GF-D8 (cell line): ENCODE results near the gene HOXC9.

Source experiments
- DNase-seq: peaks from one replicate; lab custom pipeline; 2025; lab: John Stamatoyannopoulos, UW

The HOXC9 gene

DNA sequence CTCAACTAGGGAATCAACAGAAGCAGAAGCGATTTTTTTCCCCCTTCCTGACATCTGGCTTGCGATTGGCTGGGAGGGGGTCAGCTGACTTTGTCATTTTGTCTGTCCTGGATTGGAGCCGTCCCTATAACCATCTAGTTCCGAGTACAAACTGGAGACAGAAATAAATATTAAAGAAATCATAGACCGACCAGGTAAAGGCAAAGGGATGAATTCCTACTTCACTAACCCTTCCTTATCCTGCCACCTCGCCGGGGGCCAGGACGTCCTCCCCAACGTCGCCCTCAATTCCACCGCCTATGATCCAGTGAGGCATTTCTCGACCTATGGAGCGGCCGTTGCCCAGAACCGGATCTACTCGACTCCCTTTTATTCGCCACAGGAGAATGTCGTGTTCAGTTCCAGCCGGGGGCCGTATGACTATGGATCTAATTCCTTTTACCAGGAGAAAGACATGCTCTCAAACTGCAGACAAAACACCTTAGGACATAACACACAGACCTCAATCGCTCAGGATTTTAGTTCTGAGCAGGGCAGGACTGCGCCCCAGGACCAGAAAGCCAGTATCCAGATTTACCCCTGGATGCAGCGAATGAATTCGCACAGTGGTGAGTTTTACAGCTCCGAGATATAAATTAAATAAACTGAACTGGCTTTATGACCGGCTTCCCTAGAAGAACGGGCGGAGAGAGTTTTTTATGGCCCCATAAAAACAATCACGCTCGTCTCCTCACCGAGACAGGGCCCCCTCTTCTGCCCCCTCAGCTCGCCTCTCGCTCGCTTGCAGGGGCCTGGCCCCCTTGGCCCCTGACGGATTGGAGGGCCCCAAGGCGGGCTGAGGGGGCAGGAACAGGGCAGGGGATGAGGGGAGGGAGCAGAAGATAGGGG, 28.6 kb downstream of the HOXC9 start, which contains the start of gene HOXC6:
Gene HOXC6, plus strand, starts transcription at position 127 of the 888 bp plus-strand sequence. Its CDS starts 82 bp downstream, at position 209.
- DNase-seq, result no peak

GRCh38 chr12:54029529-54030441, 29.8 kb downstream of the HOXC9 start:
- DNase-seq, result no peak

DNA sequence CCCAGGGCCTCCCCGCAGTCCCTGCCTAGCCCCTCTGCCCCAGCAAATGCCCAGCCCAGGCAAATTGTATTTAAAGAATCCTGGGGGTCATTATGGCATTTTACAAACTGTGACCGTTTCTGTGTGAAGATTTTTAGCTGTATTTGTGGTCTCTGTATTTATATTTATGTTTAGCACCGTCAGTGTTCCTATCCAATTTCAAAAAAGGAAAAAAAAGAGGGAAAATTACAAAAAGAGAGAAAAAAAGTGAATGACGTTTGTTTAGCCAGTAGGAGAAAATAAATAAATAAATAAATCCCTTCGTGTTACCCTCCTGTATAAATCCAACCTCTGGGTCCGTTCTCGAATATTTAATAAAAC, 30.5 kb downstream of the HOXC9 start:
- no peak for DNase-seq

DNA sequence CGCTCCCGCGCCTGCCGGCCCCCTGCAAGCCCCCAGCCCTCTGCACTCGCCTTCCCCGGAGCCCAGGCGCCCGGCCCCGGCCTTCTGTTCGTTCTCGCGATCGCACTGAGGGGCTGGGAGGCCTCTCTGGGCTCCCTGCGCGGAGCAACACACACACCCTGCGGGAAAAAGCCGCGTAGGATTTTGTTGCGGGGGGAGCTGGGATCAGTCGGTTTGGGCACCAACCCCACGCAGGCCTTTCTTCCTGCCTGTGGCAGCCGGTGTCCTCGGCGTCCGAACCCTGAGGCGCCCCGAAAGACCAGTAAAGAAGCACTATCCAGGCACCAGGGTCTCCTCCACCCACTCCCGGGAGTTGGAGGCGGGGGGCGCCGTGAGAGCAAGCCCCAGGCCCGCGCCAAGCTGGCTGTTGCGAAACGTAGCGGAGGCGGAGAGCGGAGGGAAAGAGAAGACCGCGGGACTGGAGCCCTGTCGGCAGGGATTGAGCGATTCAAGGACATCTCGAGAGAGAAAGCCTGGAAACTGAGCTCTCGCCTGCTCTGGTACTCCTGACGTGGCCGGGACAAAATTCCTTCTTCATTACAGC, 31.0 kb downstream of the HOXC9 start:
- no peak for DNase-seq

DNA sequence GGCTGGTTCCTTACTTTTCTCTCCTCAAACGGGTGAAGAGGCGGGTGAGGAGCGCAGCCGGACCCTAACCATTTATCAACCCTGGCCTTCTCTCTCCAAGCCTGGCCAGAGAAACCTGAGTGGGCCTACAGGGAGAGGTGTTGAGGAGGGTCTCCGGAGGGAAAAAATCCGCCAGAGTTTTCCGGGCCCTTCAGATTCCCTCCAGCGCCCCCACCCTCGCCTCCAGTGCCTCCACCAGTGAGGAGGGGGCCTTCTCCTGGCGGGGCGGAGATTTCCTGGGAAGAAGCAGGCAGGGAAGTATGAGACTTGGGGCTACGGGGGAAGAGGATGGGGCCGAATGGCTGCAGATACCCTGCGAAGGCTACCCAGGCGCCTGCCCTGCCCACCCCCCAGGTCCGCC, 31.5 kb downstream of the HOXC9 start:
- DNase-seq, result no peak

DNA sequence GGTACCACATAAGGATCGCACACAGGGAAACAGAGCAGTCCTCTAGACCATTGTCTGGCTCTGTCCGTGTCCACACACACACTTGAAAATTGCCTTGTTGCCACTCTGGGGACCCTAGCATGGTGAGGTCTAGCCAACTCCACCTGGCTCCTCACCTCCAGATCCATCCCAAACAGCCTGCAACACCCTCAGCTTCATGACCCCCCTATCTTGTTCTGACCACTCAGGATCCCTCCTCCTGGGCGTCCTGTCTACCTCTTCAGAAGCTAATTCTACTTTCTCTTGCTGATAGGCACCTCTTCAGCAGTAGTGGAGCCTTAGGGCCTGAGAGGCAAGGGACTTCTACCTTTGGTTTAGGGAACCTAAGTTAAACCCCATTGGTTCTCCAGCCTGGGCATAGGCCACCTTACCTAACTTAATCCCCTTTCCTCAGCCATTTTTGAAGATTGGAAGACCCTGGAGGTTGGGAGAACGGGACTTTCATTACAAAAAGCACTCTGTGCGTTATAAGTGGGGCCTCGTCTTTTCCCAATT, 32.2 kb downstream of the HOXC9 start:
- no peak for DNase-seq

DNA sequence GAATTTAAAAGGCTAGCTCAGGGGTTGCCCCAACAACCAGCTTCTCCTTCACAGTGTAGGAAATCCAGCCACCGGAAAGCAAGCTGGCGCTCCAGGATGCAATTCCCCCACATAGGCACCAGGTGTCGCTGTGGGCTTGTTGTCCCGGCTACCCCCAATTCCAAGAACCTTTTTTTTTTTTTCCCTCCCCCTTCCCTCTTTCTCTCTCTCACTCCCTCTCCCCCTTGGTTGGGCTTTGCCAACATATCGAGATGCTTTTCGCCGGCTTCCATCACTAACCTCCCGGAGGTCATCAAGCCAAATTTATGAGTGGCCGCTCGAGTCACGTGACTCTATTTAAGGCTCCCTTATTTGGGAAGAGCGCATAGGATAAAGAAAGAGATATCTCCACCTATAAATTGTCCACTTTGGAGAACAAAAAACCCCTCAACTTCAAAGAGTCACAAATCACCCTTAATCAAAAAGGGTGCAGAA, 32.7 kb downstream of the HOXC9 start, which contains the start of gene HOXC5:
Gene HOXC5, plus strand, starts transcription at position 424 of the 474 bp plus-strand sequence. CDS start 73 bp downstream, outside the sequence.
- DNase-seq, result no peak

- DNase-seq, result no peak
Observed at GRCh38 chr12:54033106-54033979, 33.4 kb downstream of the HOXC9 start.

GRCh38 chr12:54033980-54034784, 34.2 kb downstream of the HOXC9 start:
- DNase-seq, result no peak

GRCh38 chr12:54034785-54035310, 34.9 kb downstream of the HOXC9 start:
- no peak for DNase-seq

DNA sequence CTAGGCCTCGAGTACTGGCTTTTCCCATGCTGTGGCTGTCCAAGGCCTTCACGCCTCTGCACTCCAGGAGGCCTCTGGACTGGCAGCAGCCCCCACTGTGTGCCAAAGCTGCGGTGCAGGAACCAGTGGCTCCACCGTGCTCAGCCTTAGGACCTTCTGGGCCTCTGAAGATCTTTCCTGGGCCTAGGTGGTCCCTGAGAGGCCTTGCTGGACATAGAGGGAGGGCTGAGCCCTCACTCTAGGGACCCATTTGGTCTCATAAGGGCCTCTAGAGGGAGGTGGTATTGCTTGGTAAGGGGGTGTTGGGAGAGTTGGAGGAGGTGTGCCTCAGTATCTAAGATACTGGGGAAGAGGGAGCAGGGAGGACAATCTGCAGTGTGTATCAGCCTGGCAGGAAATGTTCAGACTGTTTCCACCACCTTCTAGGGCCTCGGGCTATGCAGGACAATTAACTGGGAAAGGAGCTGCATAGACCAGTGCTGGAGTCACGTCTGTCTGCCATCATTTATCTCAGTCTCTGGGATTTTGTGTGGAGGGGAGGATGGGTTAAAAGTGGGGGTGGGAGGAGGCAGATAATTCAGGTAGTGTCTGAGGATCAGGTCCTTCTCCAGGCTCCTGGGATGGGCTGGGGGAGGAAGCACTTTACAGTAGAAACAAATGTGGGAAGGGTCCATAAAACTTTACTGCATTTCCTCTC, 35.8 kb downstream of the HOXC9 start:
- DNase-seq, result no peak

DNA sequence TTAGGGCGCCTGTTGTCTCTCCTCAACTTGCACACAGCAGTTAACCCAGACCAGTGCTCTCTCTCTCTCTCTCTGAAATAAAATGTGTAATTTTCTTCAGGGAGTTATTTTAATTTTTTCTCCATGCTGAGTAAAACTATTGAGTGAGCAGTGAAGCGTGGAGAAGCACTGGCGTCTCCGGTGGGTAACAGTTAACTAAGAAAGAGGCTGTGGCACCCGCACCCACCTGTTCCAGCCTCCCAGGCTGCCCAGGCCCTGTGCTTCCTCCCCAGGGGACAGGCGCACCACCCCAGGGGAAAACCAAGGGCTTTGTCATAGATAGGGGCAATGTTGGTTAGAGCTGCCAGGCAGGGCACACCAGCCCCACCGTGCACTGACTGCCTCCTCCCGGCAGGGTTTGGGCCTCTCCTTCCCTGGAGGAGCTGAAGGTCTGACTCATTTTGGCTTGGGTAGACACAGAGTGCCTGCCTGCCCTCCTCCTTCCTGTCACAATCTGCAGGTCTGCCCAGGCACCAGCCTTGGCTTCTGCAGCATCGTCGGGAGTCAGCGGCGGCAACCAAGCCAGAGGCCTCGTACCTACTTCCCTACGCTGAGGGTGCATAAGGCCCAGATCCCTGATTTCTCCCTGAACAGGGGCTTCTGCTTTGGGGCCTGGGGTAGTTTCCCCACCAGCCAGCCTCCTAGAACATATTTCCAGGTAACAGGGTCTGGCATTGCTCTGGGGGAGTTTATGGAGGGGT, 36.8 kb downstream of the HOXC9 start:
- DNase-seq, result no peak

DNA sequence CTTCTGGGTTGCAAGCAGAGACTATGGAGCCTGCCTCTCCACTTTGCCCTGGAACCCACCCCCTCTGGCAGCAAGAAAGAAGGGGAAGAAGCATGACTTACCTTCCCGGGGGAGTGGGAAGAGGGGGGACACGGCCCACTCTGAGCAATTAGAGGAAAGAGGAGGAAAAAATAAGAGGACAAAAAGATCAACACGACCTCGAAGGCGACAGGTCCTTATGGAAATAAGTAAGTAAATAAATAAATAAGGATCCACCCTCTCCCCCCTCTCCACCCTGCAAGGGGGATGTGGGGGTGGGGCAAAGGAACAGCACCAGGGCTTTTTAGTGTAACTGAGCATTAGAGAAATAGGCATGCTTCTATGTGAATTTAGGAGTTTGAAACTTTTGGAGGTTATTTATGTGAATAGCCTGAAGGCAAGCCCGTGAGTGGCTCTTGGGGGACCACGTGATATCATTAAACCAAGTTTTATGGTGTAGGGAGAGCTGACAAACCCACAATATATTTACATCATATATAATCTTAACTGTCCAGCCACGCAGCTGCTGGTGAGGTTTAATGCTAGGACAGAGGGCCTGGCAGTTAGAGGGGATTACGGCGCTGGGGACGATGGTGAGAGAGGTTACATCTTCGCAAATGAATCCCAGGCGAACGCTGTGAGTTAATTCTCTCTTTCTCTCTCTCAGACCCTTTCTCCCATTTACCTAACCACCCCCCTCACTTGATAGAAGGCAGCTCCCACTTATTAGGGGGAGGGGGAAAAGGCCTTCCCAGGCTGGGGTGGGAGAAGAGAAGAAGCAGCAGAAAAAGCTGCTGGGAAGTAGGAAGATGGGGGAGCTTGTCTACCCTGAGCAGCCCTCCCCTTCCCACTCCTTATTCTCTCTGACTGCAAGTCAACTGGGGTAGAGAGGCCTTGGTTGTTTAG, 37.7 kb downstream of the HOXC9 start:
- no peak for DNase-seq

DNA sequence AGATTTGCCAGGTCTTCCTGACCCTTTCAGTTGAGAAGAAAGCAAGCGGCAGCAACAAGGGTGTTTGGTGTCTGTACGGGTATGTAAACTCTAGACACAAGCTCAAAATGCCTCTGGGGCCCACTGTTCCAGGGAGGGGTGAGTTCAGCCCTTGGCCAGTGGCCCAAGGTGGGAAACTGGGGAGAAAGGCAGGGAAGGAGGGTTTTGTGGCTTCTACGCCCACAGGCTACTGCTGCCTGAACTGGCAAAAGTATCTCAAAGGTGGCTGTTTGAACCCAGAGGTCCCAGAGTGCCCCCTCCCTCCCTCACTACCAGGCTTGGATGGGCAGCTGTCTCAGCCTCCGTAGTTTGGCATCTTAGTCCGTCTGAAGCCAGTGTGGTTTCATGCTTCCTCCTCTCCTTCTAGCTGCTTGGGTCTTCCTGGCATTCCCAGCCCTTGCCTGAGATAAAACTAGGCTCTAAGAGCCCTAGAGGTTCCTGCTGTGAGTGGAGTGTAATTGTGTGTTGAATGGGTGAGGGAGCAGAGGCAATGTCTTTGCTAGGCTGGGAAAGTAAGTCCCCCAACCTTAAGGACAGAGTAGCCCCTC, 38.4 kb downstream of the HOXC9 start:
- no peak for DNase-seq

- no peak for DNase-seq
Observed at GRCh38 chr12:54038871-54039414, 39.0 kb downstream of the HOXC9 start.

- DNase-seq, result no peak
Observed at GRCh38 chr12:54039417-54040147, 39.6 kb downstream of the HOXC9 start.
